Mesendoderm (in vitro differentiated cells): ENCODE data around the gene SULF2. TPM values are rescaled to one million over a fixed set of nuclear protein-coding genes. Genes with fewer than 3 reads are reported as not detected.

ENCODE experiments used
- DNase-seq: peaks from one replicate; pipeline ENCODE4 v3.0.0; 2013
- H2AK5ac ChIP-seq: 2 replicates; pipeline ENCODE4 v1.6.1; 2013; ENCODE audit warnings: low read length, inconsistent platforms
- H2BK120ac ChIP-seq: 2 replicates; pipeline ENCODE4 v1.6.1; 2013; ENCODE audit warnings: low read depth, mild to moderate bottlenecking, low read length, moderate library complexity, mixed read lengths
- H2BK15ac ChIP-seq: replicated peaks from 2 replicates; pipeline ENCODE4 v1.6.1; 2013; ENCODE audit warnings: low read depth, mild to moderate bottlenecking, moderate library complexity
- H2BK5ac ChIP-seq: 2 replicates; pipeline ENCODE4 v1.6.1; 2013; ENCODE audit warnings: low read length, inconsistent platforms
- H3K18ac ChIP-seq: 2 replicates; pipeline ENCODE4 v1.6.1; 2013; ENCODE audit warnings: mild to moderate bottlenecking, low read length, mixed read lengths
- H3K23ac ChIP-seq: one replicate; pipeline ENCODE4 v1.6.1; 2013; ENCODE audit warnings: low read length
- H3K27ac ChIP-seq: 2 replicates; pipeline ENCODE4 v1.5.1; 2013; ENCODE audit warnings: low read depth, mild to moderate bottlenecking, inconsistent platforms, low read length, moderate library complexity
- H3K27me3 ChIP-seq: 2 replicates; pipeline ENCODE4 v1.6.1; 2013; ENCODE audit warnings: low read length, control low read depth, mild to moderate bottlenecking, inconsistent platforms; ENCODE audit not compliant: insufficient read depth, poor library complexity
- H3K36me3 ChIP-seq: 2 replicates; pipeline ENCODE4 v1.6.1; 2013; ENCODE audit warnings: low read length, inconsistent platforms; ENCODE audit not compliant: control insufficient read depth, insufficient read depth
- H3K4ac ChIP-seq: one replicate; pipeline ENCODE4 v1.6.1; 2013; ENCODE audit warnings: low read depth, mild to moderate bottlenecking, low read length, moderate library complexity
- H3K4me1 ChIP-seq: 2 replicates; pipeline ENCODE4 v1.6.1; 2013; ENCODE audit warnings: low read depth, low read length, inconsistent platforms; ENCODE audit not compliant: control insufficient read depth
- H3K4me2 ChIP-seq: 2 replicates; pipeline ENCODE4 v1.6.1; 2013; ENCODE audit warnings: low read length
- H3K4me3 ChIP-seq: 2 replicates; pipeline ENCODE4 v1.5.1; 2013; ENCODE audit warnings: mild to moderate bottlenecking, low read length
- H3K56ac ChIP-seq: one replicate; pipeline ENCODE4 v1.6.1; 2013; ENCODE audit warnings: low read length
- H3K79me1 ChIP-seq: 2 replicates; pipeline ENCODE4 v1.6.1; 2013; ENCODE audit warnings: low read length, inconsistent platforms
- H3K79me2 ChIP-seq: 2 replicates; pipeline ENCODE4 v1.6.1; 2013; ENCODE audit warnings: mild to moderate bottlenecking, low read length; ENCODE audit not compliant: control insufficient read depth, insufficient read depth
- H3K9ac ChIP-seq: 2 replicates; pipeline ENCODE4 v1.6.1; 2013; ENCODE audit warnings: low read length, inconsistent platforms
- H4K5ac ChIP-seq: one replicate; pipeline ENCODE4 v1.6.1; 2013; ENCODE audit warnings: low read length
- H4K8ac ChIP-seq: one replicate; pipeline ENCODE4 v1.6.1; 2013; ENCODE audit warnings: low read depth, mild to moderate bottlenecking, control low read depth, low read length, moderate library complexity
- WGBS: extraction: QIAGEN DNeasy Blood & Tissue Kit; methylation state at CpG from one replicate; pipeline ENCODE4 v1.1.7; 2013; ENCODE audit warnings: low lambda C conversion rate, missing lambda C conversion rate; ENCODE audit not compliant: insufficient coverage; ENCODE audit errors: extremely low coverage; 5-methylcytosine and 5-hydroxymethylcytosine counted together
- small RNA-seq: library from polyadenylated mRNA; stranded (forward); fragments of <200 nt; extraction: miRNeasy Mini kit (QIAGEN cat#:217004); gene quantifications from one replicate; pipeline ENCODE3, GENCODE V24; 2013; ENCODE audit not compliant: insufficient read depth

SULF2 gene

DNA sequence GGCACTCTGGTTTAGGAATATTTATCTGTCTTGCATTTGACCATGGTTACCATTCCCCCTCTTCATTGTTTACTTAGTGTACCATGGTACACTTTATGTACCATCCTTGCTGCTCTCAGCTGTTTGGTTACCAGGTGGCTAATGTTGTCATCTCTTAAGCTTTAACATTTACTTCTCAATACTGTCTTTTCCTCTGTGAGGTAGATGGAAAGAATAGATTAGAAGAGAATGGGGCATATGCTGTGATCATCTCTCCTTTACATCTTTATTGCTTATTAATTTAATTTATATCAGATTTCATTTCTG is 174.4 kb downstream of the SULF2 start:
- no peak overlapping the region for H4K5ac ChIP-seq
- no peak overlapping the region for H3K27ac ChIP-seq
- H2BK15ac ChIP-seq, result no peak overlapping the region
- no peak overlapping the region for H3K23ac ChIP-seq
- H2AK5ac ChIP-seq, result no peak overlapping the region
- H3K36me3 ChIP-seq, result no peaks in the 10 kb centered on the region
- no peak overlapping the region for H3K56ac ChIP-seq
- H3K18ac ChIP-seq, result no peak overlapping the region
- H4K8ac ChIP-seq, result no peak overlapping the region
- no peak for DNase-seq
- H2BK5ac ChIP-seq, result no peak overlapping the region
- H3K79me2 ChIP-seq, result no peaks in the 10 kb centered on the region
- no peaks in the 10 kb centered on the region for H3K27me3 ChIP-seq
- no peak overlapping the region for H3K4ac ChIP-seq
- H3K4me2 ChIP-seq, result no peak overlapping the region
- no peak overlapping the region for H2BK120ac ChIP-seq
- no peaks in the 10 kb centered on the region for H3K4me1 ChIP-seq
- no peak overlapping the region for H3K4me3 ChIP-seq
- peaks cover 1% of the 10 kb centered on the region for H3K79me1 ChIP-seq
- no peak overlapping the region for H3K9ac ChIP-seq

DNA sequence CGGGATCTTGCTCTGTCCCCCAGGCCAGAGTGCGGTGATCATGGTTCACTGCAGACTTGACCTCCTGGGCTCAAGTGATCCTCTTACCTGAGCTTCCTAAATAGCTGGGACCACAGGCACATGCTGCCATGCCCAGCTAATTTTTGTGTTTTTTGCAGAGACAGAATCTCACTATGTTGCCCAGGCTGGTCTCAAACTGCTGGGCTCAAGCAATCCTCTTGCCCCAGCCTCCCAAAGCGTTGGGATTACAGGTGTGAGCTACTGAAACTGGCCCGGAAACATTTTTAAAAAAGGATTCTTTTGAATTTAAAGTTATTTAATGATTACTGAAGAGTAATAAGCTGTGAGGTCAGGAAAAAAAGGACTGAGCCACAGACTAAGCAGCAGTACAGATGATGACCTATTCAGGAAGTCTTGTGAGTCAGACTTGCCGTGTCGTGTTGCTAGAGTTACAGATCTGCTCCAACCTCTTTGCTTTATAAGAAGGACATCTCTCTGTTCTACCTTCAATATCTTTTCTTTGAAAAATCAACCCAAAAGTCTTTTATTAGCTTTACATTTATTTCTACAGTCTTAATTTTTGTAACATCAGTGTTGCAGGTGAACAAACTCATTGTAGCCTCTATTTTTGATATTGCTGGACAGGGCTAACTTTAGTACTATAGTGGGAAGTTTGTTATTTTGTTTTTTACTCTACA is 174.9 kb downstream of the SULF2 start:
- H3K4me3 ChIP-seq, result no peak overlapping the region
- H3K56ac ChIP-seq, result no peak overlapping the region
- no peak overlapping the region for H3K23ac ChIP-seq
- H4K5ac ChIP-seq, result no peak overlapping the region
- no peak overlapping the region for H3K4ac ChIP-seq
- H2BK5ac ChIP-seq, result no peak overlapping the region
- H3K79me1 ChIP-seq, result peaks cover 1% of the 10 kb centered on the region
- no peak overlapping the region for H3K9ac ChIP-seq
- H3K27me3 ChIP-seq, result no peaks in the 10 kb centered on the region
- H3K4me2 ChIP-seq, result no peak overlapping the region
- WGBS, result no CpG with 5 or more reads among the region's 6 CpGs
- no peak overlapping the region for H2AK5ac ChIP-seq
- DNase-seq, result peak; percentile 51
- H3K36me3 ChIP-seq, result no peaks in the 10 kb centered on the region
- H2BK15ac ChIP-seq, result no peak overlapping the region
- H3K27ac ChIP-seq, result no peak overlapping the region
- H3K18ac ChIP-seq, result no peak overlapping the region
- no peak overlapping the region for H4K8ac ChIP-seq
- H2BK120ac ChIP-seq, result no peak overlapping the region
- no peaks in the 10 kb centered on the region for H3K79me2 ChIP-seq
- no peaks in the 10 kb centered on the region for H3K4me1 ChIP-seq

DNA sequence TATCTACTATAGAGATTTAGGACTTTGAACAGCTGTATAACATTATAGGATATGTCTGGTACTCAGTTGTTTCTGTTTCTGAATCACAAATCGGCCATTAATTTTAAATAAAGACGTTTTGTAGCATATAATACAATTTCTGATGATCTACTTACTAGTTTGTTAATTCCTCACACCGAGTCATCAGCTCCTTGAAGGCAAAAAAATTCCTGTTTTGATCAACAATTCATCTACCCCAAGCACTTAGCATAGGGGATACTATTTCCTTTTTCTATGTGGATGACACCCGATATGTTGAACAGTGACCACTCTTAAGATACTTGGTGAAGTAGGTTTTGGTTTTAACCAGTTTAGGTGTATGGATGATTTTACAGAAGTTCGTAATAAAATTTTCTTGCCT is 176.3 kb downstream of the SULF2 start:
- no peak overlapping the region for H3K4ac ChIP-seq
- no peak overlapping the region for H3K23ac ChIP-seq
- H2BK5ac ChIP-seq, result no peak overlapping the region
- H4K5ac ChIP-seq, result no peak overlapping the region
- no peak overlapping the region for H3K18ac ChIP-seq
- no peak overlapping the region for H3K9ac ChIP-seq
- H2BK15ac ChIP-seq, result no peak overlapping the region
- H4K8ac ChIP-seq, result no peak overlapping the region
- H3K79me1 ChIP-seq, result no peaks in the 10 kb centered on the region
- no peak overlapping the region for H3K27ac ChIP-seq
- no peaks in the 10 kb centered on the region for H3K79me2 ChIP-seq
- no peak overlapping the region for H3K56ac ChIP-seq
- no peaks in the 10 kb centered on the region for H3K36me3 ChIP-seq
- no peaks in the 10 kb centered on the region for H3K27me3 ChIP-seq
- no peaks in the 10 kb centered on the region for H3K4me1 ChIP-seq
- no CpG with 5 or more reads among the region's 5 CpGs for WGBS
- H2BK120ac ChIP-seq, result no peak overlapping the region
- no peak for DNase-seq
- no peak overlapping the region for H2AK5ac ChIP-seq
- H3K4me3 ChIP-seq, result no peak overlapping the region
- no peak overlapping the region for H3K4me2 ChIP-seq

Small RNAs within 50 kb of the gene (small RNA-seq; reads per million reads assigned to genes)
- not detected for gene RNU7-173P
